ENCODE measurements around the gene OPA3.
A peak's percentile ranks its signal among the peaks of the same experiment; 100 is the strongest.
"Not testable (repeated sequence)": the region's sequence is repeated elsewhere in the genome, so short reads cannot be mapped to it uniquely, and the experiment has no call there.

Gene OPA3

GRCh38 chr19:45515081-45515624 is 69.4 kb downstream of the OPA3 start:
- Histone ChIP-seq H3K9me3 (ENCODE audit: low read length) (no peaks in the 10 kb centered on the region), H3K4me1 (ENCODE audit: insufficient read depth, low read length) (peaks cover 55% of the 10 kb centered on the region), H3K36me3 (ENCODE audit: insufficient read depth, low read length) (peaks cover 16% of the 10 kb centered on the region), H3K4me3 (ENCODE audit: low read depth in 1 of 2, low read length in 2 of 2) (no peak overlapping the region), H3K27ac (ENCODE audit: low read depth, low read length) (peak overlapping the region; percentile 54), H3K27me3 (ENCODE audit: control insufficient read depth in 1 of 2, insufficient read depth in 2 of 2, low read length in 2 of 2) (no peaks in the 10 kb centered on the region), H3K9ac (ENCODE audit: low read length) (no peak overlapping the region)

- H3K9ac ChIP-seq (ENCODE audit: low read length), result no peak overlapping the region
- peaks cover 13% of the 10 kb centered on the region for H3K36me3 ChIP-seq (ENCODE audit: insufficient read depth, low read length)
- no peaks in the 10 kb centered on the region for H3K27me3 ChIP-seq (ENCODE audit: control insufficient read depth in 1 of 2, insufficient read depth in 2 of 2, low read length in 2 of 2)
- peaks cover 61% of the 10 kb centered on the region for H3K4me1 ChIP-seq (ENCODE audit: insufficient read depth, low read length)
- H3K9me3 ChIP-seq (ENCODE audit: low read length), result no peaks in the 10 kb centered on the region
- no peak overlapping the region for H3K4me3 ChIP-seq (ENCODE audit: low read depth in 1 of 2, low read length in 2 of 2)
- peak overlapping the region; percentile 54 for H3K27ac ChIP-seq (ENCODE audit: low read depth, low read length)
Observed at GRCh38 chr19:45514376-45515051, 70.1 kb downstream of the OPA3 start.

- H3K4me3 ChIP-seq (ENCODE audit: low read depth in 1 of 2, low read length in 2 of 2), result no peak overlapping the region
- peaks cover 63% of the 10 kb centered on the region for H3K4me1 ChIP-seq (ENCODE audit: insufficient read depth, low read length)
- H3K36me3 ChIP-seq (ENCODE audit: insufficient read depth, low read length), result peaks cover 8% of the 10 kb centered on the region
- no peak overlapping the region for H3K27ac ChIP-seq (ENCODE audit: low read depth, low read length)
- H3K27me3 ChIP-seq (ENCODE audit: control insufficient read depth in 1 of 2, insufficient read depth in 2 of 2, low read length in 2 of 2), result no peaks in the 10 kb centered on the region
- no peaks in the 10 kb centered on the region for H3K9me3 ChIP-seq (ENCODE audit: low read length)
- no peak overlapping the region for H3K9ac ChIP-seq (ENCODE audit: low read length)
Observed at GRCh38 chr19:45512881-45513483, 71.6 kb downstream of the OPA3 start.

- Histone ChIP-seq H3K4me3 (ENCODE audit: low read depth in 1 of 2, low read length in 2 of 2) (no peak overlapping the region), H3K9ac (ENCODE audit: low read length) (peak overlapping the region; percentile 30), H3K4me1 (ENCODE audit: insufficient read depth, low read length) (peaks cover 59% of the 10 kb centered on the region), H3K9me3 (ENCODE audit: low read length) (no peaks in the 10 kb centered on the region), H3K36me3 (ENCODE audit: insufficient read depth, low read length) (peaks cover 5% of the 10 kb centered on the region), H3K27ac (ENCODE audit: low read depth, low read length) (peak overlapping the region; percentile 4), H3K27me3 (ENCODE audit: control insufficient read depth in 1 of 2, insufficient read depth in 2 of 2, low read length in 2 of 2) (no peaks in the 10 kb centered on the region)
Observed at GRCh38 chr19:45511074-45511473, 73.5 kb downstream of the OPA3 start.

- H3K4me1 ChIP-seq (ENCODE audit: insufficient read depth, low read length), result peaks cover 52% of the 10 kb centered on the region
- H3K4me3 ChIP-seq (ENCODE audit: low read depth in 1 of 2, low read length in 2 of 2); H3K9me3 ChIP-seq (ENCODE audit: low read length); H3K27me3 ChIP-seq (ENCODE audit: control insufficient read depth in 1 of 2, insufficient read depth in 2 of 2, low read length in 2 of 2); H3K36me3 ChIP-seq (ENCODE audit: insufficient read depth, low read length): not testable (repeated sequence)
- peak overlapping the region; percentile 86 for H3K9ac ChIP-seq (ENCODE audit: low read length)
- H3K27ac ChIP-seq (ENCODE audit: low read depth, low read length), result peak overlapping the region; percentile 96
Observed at GRCh38 chr19:45510352-45510751, 74.2 kb downstream of the OPA3 start.

- Histone ChIP-seq H3K27me3 (ENCODE audit: control insufficient read depth in 1 of 2, insufficient read depth in 2 of 2, low read length in 2 of 2) (no peaks in the 10 kb centered on the region), H3K9me3 (ENCODE audit: low read length) (no peaks in the 10 kb centered on the region), H3K9ac (ENCODE audit: low read length) (peak overlapping the region; percentile 86), H3K27ac (ENCODE audit: low read depth, low read length) (peak overlapping the region; percentile 96), H3K4me3 (ENCODE audit: low read depth in 1 of 2, low read length in 2 of 2) (peak overlapping the region; percentile 53 to 98), H3K4me1 (ENCODE audit: insufficient read depth, low read length) (peaks cover 45% of the 10 kb centered on the region), H3K36me3 (ENCODE audit: insufficient read depth, low read length) (no peaks in the 10 kb centered on the region)
Observed at GRCh38 chr19:45509692-45510015, 74.9 kb downstream of the OPA3 start.

- no peaks in the 10 kb centered on the region for H3K9me3 ChIP-seq (ENCODE audit: low read length)
- H3K27ac ChIP-seq (ENCODE audit: low read depth, low read length), result peak overlapping the region; percentile 96
- H3K4me3 ChIP-seq (ENCODE audit: low read depth in 1 of 2, low read length in 2 of 2), result peak overlapping the region; percentile 98
- H3K9ac ChIP-seq (ENCODE audit: low read length), result peak overlapping the region; percentile 100
- no peaks in the 10 kb centered on the region for H3K27me3 ChIP-seq (ENCODE audit: control insufficient read depth in 1 of 2, insufficient read depth in 2 of 2, low read length in 2 of 2)
- peaks cover 39% of the 10 kb centered on the region for H3K4me1 ChIP-seq (ENCODE audit: insufficient read depth, low read length)
- H3K36me3 ChIP-seq (ENCODE audit: insufficient read depth, low read length), result no peaks in the 10 kb centered on the region
Observed at GRCh38 chr19:45508861-45509691, 75.5 kb downstream of the OPA3 start.

- Histone ChIP-seq H3K4me3 (ENCODE audit: low read depth in 1 of 2, low read length in 2 of 2) (peak overlapping the region; percentile 98), H3K27me3 (ENCODE audit: control insufficient read depth in 1 of 2, insufficient read depth in 2 of 2, low read length in 2 of 2) (no peaks in the 10 kb centered on the region), H3K9ac (ENCODE audit: low read length) (peak overlapping the region; percentile 100), H3K36me3 (ENCODE audit: insufficient read depth, low read length) (no peaks in the 10 kb centered on the region), H3K4me1 (ENCODE audit: insufficient read depth, low read length) (peaks cover 33% of the 10 kb centered on the region), H3K27ac (ENCODE audit: low read depth, low read length) (peak overlapping the region; percentile 94), H3K9me3 (ENCODE audit: low read length) (no peaks in the 10 kb centered on the region)
Observed at GRCh38 chr19:45508417-45508860, 76.2 kb downstream of the OPA3 start.

- Histone ChIP-seq H3K27me3 (ENCODE audit: control insufficient read depth in 1 of 2, insufficient read depth in 2 of 2, low read length in 2 of 2) (no peaks in the 10 kb centered on the region), H3K9ac (ENCODE audit: low read length) (peak overlapping the region; percentile 100), H3K36me3 (ENCODE audit: insufficient read depth, low read length) (no peaks in the 10 kb centered on the region), H3K4me3 (ENCODE audit: low read depth in 1 of 2, low read length in 2 of 2) (peak overlapping the region; percentile 98), H3K9me3 (ENCODE audit: low read length) (no peaks in the 10 kb centered on the region), H3K4me1 (ENCODE audit: insufficient read depth, low read length) (peaks cover 28% of the 10 kb centered on the region), H3K27ac (ENCODE audit: low read depth, low read length) (peak overlapping the region; percentile 94)
Observed at GRCh38 chr19:45507872-45508416, 76.7 kb downstream of the OPA3 start.

GRCh38 chr19:45506989-45507871 is 77.4 kb downstream of the OPA3 start, which contains the start of gene VASP:
Gene VASP (plus strand): TSS chr19:45507479. CDS start chr19:45507772, 293 bp downstream.
- peak within 1 kb of the TSS; percentile 94 for H3K27ac ChIP-seq (ENCODE audit: low read depth, low read length)

More at GRCh38 chr19:45506989-45507871, 77.4 kb downstream of the OPA3 start, which contains the start of gene VASP:
- Histone ChIP-seq H3K4me1 (ENCODE audit: insufficient read depth, low read length) (peaks cover 26% of the 10 kb centered on the region), H3K4me3 (ENCODE audit: low read depth in 1 of 2, low read length in 2 of 2) (peak within 1 kb of the TSS; percentile 98), H3K9ac (ENCODE audit: low read length) (peak within 1 kb of the TSS; percentile 100), H3K36me3 (ENCODE audit: insufficient read depth, low read length) (no peaks in the 10 kb centered on the region), H3K27me3 (ENCODE audit: control insufficient read depth in 1 of 2, insufficient read depth in 2 of 2, low read length in 2 of 2) (no peaks in the 10 kb centered on the region), H3K9me3 (ENCODE audit: low read length) (no peaks in the 10 kb centered on the region)
